Epithelial cell of proximal tubule (primary cell): ENCODE data around the gene ZNRD2. TPM values are rescaled to one million over a fixed set of nuclear protein-coding genes. Genes with fewer than 3 reads are reported as not detected.

ENCODE experiments used
- DNase-seq: peaks from one replicate; pipeline ENCODE4 v3.0.0-alpha.2; 2011; ENCODE audit warnings: low read depth
- H3K4me3 ChIP-seq: 2 replicates; pipeline ENCODE4 v1.5.1; 2011; ENCODE audit warnings: low read depth, mild to moderate bottlenecking, low read length
- CTCF ChIP-seq: conservative IDR thresholded peaks from 2 replicates; pipeline ENCODE4 v1.5.1; 2012; ENCODE audit warnings: low read depth, mild to moderate bottlenecking, low read length
- total RNA-seq: library from RNA; depleted of rRNA; stranded (reverse); fragments of >200 nt; gene quantifications from 2 replicates; pipeline ENCODE4 v1.2.3, GENCODE V29; 2015

The ZNRD2 gene
- total RNA-seq, 1 donor from 2014 or later = 72.0 TPM

DNA sequence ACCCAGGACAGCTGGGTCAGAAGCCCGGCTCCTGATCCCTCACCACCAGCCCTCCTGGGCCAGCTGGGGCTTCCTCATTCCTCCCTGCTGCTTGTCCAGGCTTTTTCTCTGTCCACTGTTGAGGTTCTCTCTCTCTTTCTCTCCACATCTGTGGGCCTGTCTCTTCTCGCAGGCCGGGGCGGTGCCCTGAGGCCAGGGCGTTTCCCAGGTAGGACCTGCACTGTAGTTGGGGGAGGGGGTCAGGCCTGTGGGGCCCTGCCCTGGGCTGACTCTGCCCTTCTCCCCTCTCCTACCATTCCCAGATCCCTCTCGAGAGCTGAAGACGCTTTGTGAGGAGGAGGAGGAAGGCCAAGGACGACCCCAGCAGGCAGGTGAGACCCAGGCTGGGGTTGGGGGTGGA lies 10.5 kb downstream of the ZNRD2 start:
- H3K4me3 ChIP-seq = no peak overlapping the region
- no peak for TF ChIP-seq CTCF
- DNase-seq = no peak

DNA sequence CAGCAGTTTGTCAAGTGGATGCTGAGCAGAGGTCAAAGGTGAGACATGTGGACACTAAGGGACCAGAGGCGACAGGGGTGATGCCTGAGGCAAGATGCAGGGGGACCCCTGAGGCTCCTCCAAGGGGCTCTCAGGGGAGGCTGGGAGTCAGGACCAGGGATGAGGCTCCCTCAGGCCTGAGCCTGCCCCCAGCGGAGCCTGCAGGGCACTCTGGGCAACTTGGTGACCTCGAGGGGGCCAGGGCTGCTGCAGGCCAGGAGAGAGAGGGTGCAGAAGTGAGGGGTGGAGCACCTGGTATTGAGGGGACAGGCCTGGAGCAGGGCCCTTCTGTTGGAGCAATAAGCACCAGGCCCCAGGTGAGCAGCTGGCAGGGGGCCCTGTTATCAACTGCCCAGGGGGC lies 11.7 kb downstream of the ZNRD2 start:
- H3K4me3 ChIP-seq = no peak overlapping the region
- no peak for DNase-seq
- TF ChIP-seq CTCF = no peak

- TF ChIP-seq CTCF = no peak
- H3K4me3 ChIP-seq = no peak overlapping the region
- no peak for DNase-seq
Observed at GRCh38 chr11:65583589-65583988, 13.3 kb downstream of the ZNRD2 start.

GRCh38 chr11:65584106-65584505 lies 13.8 kb downstream of the ZNRD2 start:
- no peak overlapping the region for H3K4me3 ChIP-seq
- no peak for DNase-seq
- no peak for TF ChIP-seq CTCF

GRCh38 chr11:65584723-65585171 lies 14.5 kb downstream of the ZNRD2 start:
- H3K4me3 ChIP-seq = no peak overlapping the region
- TF ChIP-seq CTCF = no peak
- DNase-seq = no peak

GRCh38 chr11:65585396-65586246 lies 15.3 kb downstream of the ZNRD2 start:
- DNase-seq = no peak

More at GRCh38 chr11:65585396-65586246, 15.3 kb downstream of the ZNRD2 start:
- TF ChIP-seq CTCF = no peak
- no peak overlapping the region for H3K4me3 ChIP-seq
